Right kidney (tissue), 9 donors: ENCODE results near the gene CCNG1.
"Not testable (repeated sequence)": the region's sequence is repeated elsewhere in the genome, so short reads cannot be mapped to it uniquely, and the experiment has no call there.

Experiments
- DNase-seq: peaks from one replicate; pipeline ENCODE4 v3.0.0-alpha.2; 2016
- long read RNA-seq, 8 donors: transcript quantifications; one replicate each; lab custom pipeline, GENCODE V29; 2026

CCNG1 gene
- long read RNA-seq, donor 1, transcript CCNG1-202 (8 exons, 2,366 nt): minor isoform, 7 of 68 reads
- long read RNA-seq, donor 1, transcript CCNG1-201 (7 exons, 2,458 nt): major isoform, 33 of 68 reads
- long read RNA-seq, donor 1, partial matches to known transcripts: 22 of 68 reads
- long read RNA-seq, donor 1, other reads (novel, unspliced or antisense): 0 of 68 reads
- long read RNA-seq, donor 2, transcript CCNG1-201 (7 exons, 2,458 nt): major isoform, 22 of 38 reads
- long read RNA-seq, donor 2, partial matches to known transcripts: 5 of 38 reads
- long read RNA-seq, donor 2, other reads (novel, unspliced or antisense): 6 of 38 reads
- long read RNA-seq, donor 3, transcript CCNG1-201 (7 exons, 2,458 nt): major isoform, 19 of 76 reads
- long read RNA-seq, donor 3, transcript CCNG1-202 (8 exons, 2,366 nt): minor isoform, 6 of 76 reads
- long read RNA-seq, donor 3, partial matches to known transcripts: 9 of 76 reads
- long read RNA-seq, donor 3, other reads (novel, unspliced or antisense): 40 of 76 reads
- long read RNA-seq, donor 4, transcript CCNG1-202 (8 exons, 2,366 nt): minor isoform, 7 of 32 reads
- long read RNA-seq, donor 4, transcript CCNG1-201 (7 exons, 2,458 nt): major isoform, 23 of 32 reads
- long read RNA-seq, donor 4, partial matches to known transcripts: 0 of 32 reads
- long read RNA-seq, donor 4, other reads (novel, unspliced or antisense): 0 of 32 reads
- long read RNA-seq, donor 5, transcript CCNG1-202 (8 exons, 2,366 nt): minor isoform, 9 of 47 reads
- long read RNA-seq, donor 5, transcript CCNG1-201 (7 exons, 2,458 nt): major isoform, 35 of 47 reads
- long read RNA-seq, donor 5, partial matches to known transcripts: 0 of 47 reads
- long read RNA-seq, donor 5, other reads (novel, unspliced or antisense): 0 of 47 reads
- long read RNA-seq, donor 6, transcript CCNG1-202 (8 exons, 2,366 nt): minor isoform, 7 of 45 reads
- long read RNA-seq, donor 6, transcript CCNG1-201 (7 exons, 2,458 nt): major isoform, 31 of 45 reads
- long read RNA-seq, donor 6, partial matches to known transcripts: 5 of 45 reads
- long read RNA-seq, donor 6, other reads (novel, unspliced or antisense): 0 of 45 reads
- long read RNA-seq, donor 7, transcript CCNG1-202 (8 exons, 2,366 nt): minor isoform, 10 of 52 reads
- long read RNA-seq, donor 7, transcript CCNG1-201 (7 exons, 2,458 nt): major isoform, 35 of 52 reads
- long read RNA-seq, donor 7, partial matches to known transcripts: 6 of 52 reads
- long read RNA-seq, donor 7, other reads (novel, unspliced or antisense): 0 of 52 reads
- long read RNA-seq, donor 8, transcript CCNG1-202 (8 exons, 2,366 nt): minor isoform, 7 of 39 reads
- long read RNA-seq, donor 8, transcript CCNG1-201 (7 exons, 2,458 nt): major isoform, 30 of 39 reads
- long read RNA-seq, donor 8, partial matches to known transcripts: 0 of 39 reads
- long read RNA-seq, donor 8, other reads (novel, unspliced or antisense): 0 of 39 reads

GRCh38 chr5:163437309-163438182 is at the start of gene CCNG1:
Gene CCNG1 (plus strand): TSS chr5:163437595. CDS start chr5:163439257, 1,662 bp downstream.
- DNase-seq: peak; percentile 93

GRCh38 chr5:163395792-163396191 is 41.6 kb upstream of the CCNG1 start:
- DNase-seq: no peak

GRCh38 chr5:163396818-163397340 is 40.5 kb upstream of the CCNG1 start:
- DNase-seq: not testable (repeated sequence)

GRCh38 chr5:163397354-163397753 is 40.0 kb upstream of the CCNG1 start:
- no peak for DNase-seq

GRCh38 chr5:163399923-163400322 is 37.5 kb upstream of the CCNG1 start:
- DNase-seq: no peak

GRCh38 chr5:163401271-163401670 is 36.1 kb upstream of the CCNG1 start:
- DNase-seq: no peak

- no peak for DNase-seq
Measured at GRCh38 chr5:163402007-163402406, 35.4 kb upstream of the CCNG1 start.

GRCh38 chr5:163404364-163405173 is 32.8 kb upstream of the CCNG1 start:
- DNase-seq: no peak

- no peak for DNase-seq
Measured at GRCh38 chr5:163407034-163407655, 30.2 kb upstream of the CCNG1 start.

- DNase-seq: peak; percentile 55
Measured at GRCh38 chr5:163408311-163408923, 29.0 kb upstream of the CCNG1 start.

GRCh38 chr5:163409384-163409783 is 28.0 kb upstream of the CCNG1 start:
- DNase-seq: no peak

- no peak for DNase-seq
Measured at GRCh38 chr5:163410505-163410904, 26.9 kb upstream of the CCNG1 start.

GRCh38 chr5:163415673-163416072 is 21.7 kb upstream of the CCNG1 start:
- DNase-seq: not testable (repeated sequence)

GRCh38 chr5:163424836-163425235 is 12.6 kb upstream of the CCNG1 start:
- DNase-seq: no peak

- not testable (repeated sequence) for DNase-seq
Measured at GRCh38 chr5:163426128-163426527, 11.3 kb upstream of the CCNG1 start.

- no peak for DNase-seq
Measured at GRCh38 chr5:163432544-163432943, 4.9 kb upstream of the CCNG1 start.

GRCh38 chr5:163433271-163433670 is 4.1 kb upstream of the CCNG1 start:
- DNase-seq: no peak

GRCh38 chr5:163434401-163434866 is 3.0 kb upstream of the CCNG1 start:
- DNase-seq: no peak

- no peak for DNase-seq
Measured at GRCh38 chr5:163436515-163436914, 880 bp upstream of the CCNG1 start.
